ENCODE results near the gene KRT86.

KRT86 gene

GRCh38 chr12:52258335-52258901, 16.0 kb upstream of the KRT86 start:
- TF ChIP-seq EZH2 (optimal IDR thresholded peaks at IDR 0.05; ENCODE audit: low read depth, low read length) = no peak
- no peak for TF ChIP-seq EZH2phosphoT487 (IDR thresholded peaks at IDR 0.05; ENCODE audit: low read length)
- TF ChIP-seq CTCF (IDR thresholded peaks at IDR 0.05; ENCODE audit: low read length) = no peak
- Histone ChIP-seq H3K27me3 (replicated peaks; ENCODE audit: insufficient read depth, low read length) (peaks cover 46% of the 10 kb centered on the region), H3K79me2 (ENCODE audit: low read length) (no peaks in the 10 kb centered on the region), H3K9me2 (replicated peaks; ENCODE audit: insufficient read depth, low read length) (no peaks in the 10 kb centered on the region), H3F3A (ENCODE audit: insufficient read depth, low read length) (no peaks in the 10 kb centered on the region), H3K4me3 (ENCODE audit: low read length) (no peak overlapping the region), H3K4me1 (ENCODE audit: low read length) (no peaks in the 10 kb centered on the region), H3K9ac (ENCODE audit: low read length) (no peak overlapping the region), H3K4me2 (ENCODE audit: low read depth, low read length) (no peak overlapping the region), H3K36me3 (replicated peaks; ENCODE audit: insufficient read depth, low read length) (no peaks in the 10 kb centered on the region), H3K9me3 (replicated peaks; ENCODE audit: insufficient read depth, low read length) (no peaks in the 10 kb centered on the region), H2AFZ (ENCODE audit: low read length) (no peak overlapping the region), H4K20me1 (ENCODE audit: insufficient read depth, low read length) (no peaks in the 10 kb centered on the region), H3K27ac (ENCODE audit: low read length) (no peak overlapping the region)
- DNase-seq = no peak

- Histone ChIP-seq H3K27ac (ENCODE audit: low read length) (no peak overlapping the region), H3K9me2 (replicated peaks; ENCODE audit: insufficient read depth, low read length) (no peaks in the 10 kb centered on the region), H3K9me3 (replicated peaks; ENCODE audit: insufficient read depth, low read length) (no peaks in the 10 kb centered on the region), H3K79me2 (ENCODE audit: low read length) (no peaks in the 10 kb centered on the region), H3K27me3 (replicated peaks; ENCODE audit: insufficient read depth, low read length) (peaks cover 43% of the 10 kb centered on the region), H2AFZ (ENCODE audit: low read length) (no peak overlapping the region), H3K4me1 (ENCODE audit: low read length) (no peaks in the 10 kb centered on the region), H3F3A (ENCODE audit: insufficient read depth, low read length) (no peaks in the 10 kb centered on the region), H3K4me2 (ENCODE audit: low read depth, low read length) (no peak overlapping the region), H4K20me1 (ENCODE audit: insufficient read depth, low read length) (no peaks in the 10 kb centered on the region), H3K9ac (ENCODE audit: low read length) (no peak overlapping the region), H3K4me3 (ENCODE audit: low read length) (no peak overlapping the region), H3K36me3 (replicated peaks; ENCODE audit: insufficient read depth, low read length) (no peaks in the 10 kb centered on the region)
- no peak for DNase-seq
- TF ChIP-seq EZH2 (optimal IDR thresholded peaks at IDR 0.05; ENCODE audit: low read depth, low read length) = no peak
- no peak for TF ChIP-seq CTCF (IDR thresholded peaks at IDR 0.05; ENCODE audit: low read length)
- no peak for TF ChIP-seq EZH2phosphoT487 (IDR thresholded peaks at IDR 0.05; ENCODE audit: low read length)
These were observed 14.7 kb upstream of the KRT86 start for GRCh38 chr12:52259657-52260243.

GRCh38 chr12:52260361-52261207, 13.9 kb upstream of the KRT86 start:
- Histone ChIP-seq H3K4me2 (ENCODE audit: low read depth, low read length) (no peak overlapping the region), H3K36me3 (replicated peaks; ENCODE audit: insufficient read depth, low read length) (no peaks in the 10 kb centered on the region), H3K27ac (ENCODE audit: low read length) (no peak overlapping the region), H2AFZ (ENCODE audit: low read length) (no peak overlapping the region), H3K9me2 (replicated peaks; ENCODE audit: insufficient read depth, low read length) (no peaks in the 10 kb centered on the region), H3K27me3 (replicated peaks; ENCODE audit: insufficient read depth, low read length) (peaks cover 37% of the 10 kb centered on the region), H3K9ac (ENCODE audit: low read length) (no peak overlapping the region), H3K9me3 (replicated peaks; ENCODE audit: insufficient read depth, low read length) (no peaks in the 10 kb centered on the region), H3K79me2 (ENCODE audit: low read length) (no peaks in the 10 kb centered on the region), H3K4me3 (ENCODE audit: low read length) (no peak overlapping the region), H3K4me1 (ENCODE audit: low read length) (no peaks in the 10 kb centered on the region), H4K20me1 (ENCODE audit: insufficient read depth, low read length) (no peaks in the 10 kb centered on the region), H3F3A (ENCODE audit: insufficient read depth, low read length) (no peaks in the 10 kb centered on the region)
- no peak for DNase-seq
- no peak for TF ChIP-seq CTCF (IDR thresholded peaks at IDR 0.05; ENCODE audit: low read length)

All from MM.1S (cell line).